ENCODE results near the gene TRPM4.

Gene TRPM4

DNA sequence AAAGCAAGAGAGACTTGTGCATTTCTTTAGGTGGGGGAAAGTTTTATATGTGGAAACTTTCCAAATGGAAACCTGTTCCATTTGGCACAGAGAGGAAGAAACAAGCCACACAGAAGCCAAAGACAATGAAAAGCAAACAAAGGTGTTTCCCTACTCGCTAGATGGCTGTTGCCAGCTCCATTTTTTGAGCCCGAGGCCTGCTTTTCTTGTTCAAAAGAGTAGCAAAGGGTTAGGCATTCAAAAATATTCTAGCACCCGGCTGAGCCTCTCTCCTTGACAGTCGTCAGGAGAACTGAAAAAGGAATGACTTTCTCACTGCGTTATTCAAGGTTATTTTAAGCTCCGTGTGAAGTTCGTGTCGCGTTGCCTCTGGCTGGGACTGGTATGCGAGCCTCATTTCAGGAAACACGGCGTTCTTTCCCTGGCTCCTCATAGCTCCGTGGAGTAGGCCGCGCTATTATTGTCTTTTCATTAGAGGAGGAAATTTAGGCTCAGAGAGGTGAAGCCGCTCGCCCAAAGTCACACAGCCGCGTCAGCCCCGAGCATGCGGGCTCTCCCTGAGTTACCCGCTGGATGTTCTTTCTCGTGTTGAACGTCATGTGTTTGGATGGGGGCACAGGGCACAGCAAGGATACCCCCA is 7.6 kb downstream of the TRPM4 start:
- TF ChIP-seq CTBP1 (IDR thresholded peaks at IDR 0.05; ENCODE audit: borderline replicate concordance): no peak
- TF ChIP-seq HDGF (IDR thresholded peaks at IDR 0.05; ENCODE audit: borderline replicate concordance): no peak
- no peak for TF ChIP-seq FOXA1 (IDR thresholded peaks at IDR 0.05)
- TF ChIP-seq BHLHE40 (IDR thresholded peaks at IDR 0.05; ENCODE audit: borderline replicate concordance): no peak
- TF ChIP-seq NFRKB (IDR thresholded peaks at IDR 0.05): no peak
- TF ChIP-seq, protein P1, sequence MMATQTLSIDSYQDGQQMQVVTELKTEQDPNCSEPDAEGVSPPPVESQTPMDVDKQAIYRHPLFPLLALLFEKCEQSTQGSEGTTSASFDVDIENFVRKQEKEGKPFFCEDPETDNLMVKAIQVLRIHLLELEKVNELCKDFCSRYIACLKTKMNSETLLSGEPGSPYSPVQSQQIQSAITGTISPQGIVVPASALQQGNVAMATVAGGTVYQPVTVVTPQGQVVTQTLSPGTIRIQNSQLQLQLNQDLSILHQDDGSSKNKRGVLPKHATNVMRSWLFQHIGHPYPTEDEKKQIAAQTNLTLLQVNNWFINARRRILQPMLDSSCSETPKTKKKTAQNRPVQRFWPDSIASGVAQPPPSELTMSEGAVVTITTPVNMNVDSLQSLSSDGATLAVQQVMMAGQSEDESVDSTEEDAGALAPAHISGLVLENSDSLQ (IDR thresholded peaks at IDR 0.05): no peak
- TF ChIP-seq SUZ12 (IDR thresholded peaks at IDR 0.05): no peak
- TF ChIP-seq TARDBP (IDR thresholded peaks at IDR 0.05): no peak
- no peak for TF ChIP-seq FOXK2 (IDR thresholded peaks at IDR 0.05)
- TF ChIP-seq FOXM1 (IDR thresholded peaks at IDR 0.05; ENCODE audit: borderline replicate concordance): no peak
- no peak for TF ChIP-seq ELF4 (IDR thresholded peaks at IDR 0.05)
- no peak for TF ChIP-seq ZNF384 (IDR thresholded peaks at IDR 0.05)
- ChIA-PET POLR2A (no interaction called here), CTCF (interaction anchor here (0.5 to 0.6 kb wide), 2 partner anchors 34 to 411 kb away, joined by 3 to 9 read pairs; no protein-coding TSS in a partner anchor)
- DNase-seq (ENCODE audit: extremely low spot score): no peak

DNA sequence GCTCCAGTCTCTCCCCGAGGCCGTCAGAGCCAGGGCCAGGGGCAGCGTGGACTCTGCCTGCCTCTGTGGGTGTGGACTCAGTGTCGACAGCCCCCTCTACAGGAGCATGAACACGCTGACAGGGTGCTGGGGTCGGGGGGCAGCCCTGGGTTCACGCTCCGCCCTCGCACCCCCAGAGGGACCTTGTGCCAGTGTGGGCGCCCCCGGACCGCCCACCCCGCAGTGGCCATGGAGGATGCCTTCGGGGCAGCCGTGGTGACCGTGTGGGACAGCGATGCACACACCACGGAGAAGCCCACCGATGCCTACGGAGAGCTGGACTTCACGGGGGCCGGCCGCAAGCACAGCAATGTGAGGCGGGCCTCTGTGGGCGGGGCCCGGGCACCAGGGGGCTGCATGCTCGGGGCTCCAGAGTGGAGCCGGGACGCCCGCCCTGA is 8.3 kb downstream of the TRPM4 start:
- ChIA-PET CTCF (interaction anchor here (0.6 kb wide), 1 partner anchor 33 kb away, joined by 3 read pairs; no protein-coding TSS in a partner anchor), POLR2A (no interaction called here)
- no peak for TF ChIP-seq HDGF (IDR thresholded peaks at IDR 0.05; ENCODE audit: borderline replicate concordance)
- no peak for TF ChIP-seq ARNT (IDR thresholded peaks at IDR 0.05)
- TF ChIP-seq SUZ12 (IDR thresholded peaks at IDR 0.05): no peak
- no peak for TF ChIP-seq FOXM1 (IDR thresholded peaks at IDR 0.05; ENCODE audit: borderline replicate concordance)
- TF ChIP-seq FOXK2 (IDR thresholded peaks at IDR 0.05): no peak
- TF ChIP-seq BHLHE40 (IDR thresholded peaks at IDR 0.05; ENCODE audit: borderline replicate concordance): no peak
- TF ChIP-seq SP1 (IDR thresholded peaks at IDR 0.05): no peak
- TF ChIP-seq TARDBP (IDR thresholded peaks at IDR 0.05): no peak
- no peak for TF ChIP-seq LEF1 (IDR thresholded peaks at IDR 0.05; ENCODE audit: borderline replicate concordance)
- no peak for TF ChIP-seq CTBP1 (IDR thresholded peaks at IDR 0.05; ENCODE audit: borderline replicate concordance)
- TF ChIP-seq L3MBTL2 (conservative IDR thresholded peaks at IDR 0.05): no peak
- no peak for DNase-seq (ENCODE audit: extremely low spot score)

DNA sequence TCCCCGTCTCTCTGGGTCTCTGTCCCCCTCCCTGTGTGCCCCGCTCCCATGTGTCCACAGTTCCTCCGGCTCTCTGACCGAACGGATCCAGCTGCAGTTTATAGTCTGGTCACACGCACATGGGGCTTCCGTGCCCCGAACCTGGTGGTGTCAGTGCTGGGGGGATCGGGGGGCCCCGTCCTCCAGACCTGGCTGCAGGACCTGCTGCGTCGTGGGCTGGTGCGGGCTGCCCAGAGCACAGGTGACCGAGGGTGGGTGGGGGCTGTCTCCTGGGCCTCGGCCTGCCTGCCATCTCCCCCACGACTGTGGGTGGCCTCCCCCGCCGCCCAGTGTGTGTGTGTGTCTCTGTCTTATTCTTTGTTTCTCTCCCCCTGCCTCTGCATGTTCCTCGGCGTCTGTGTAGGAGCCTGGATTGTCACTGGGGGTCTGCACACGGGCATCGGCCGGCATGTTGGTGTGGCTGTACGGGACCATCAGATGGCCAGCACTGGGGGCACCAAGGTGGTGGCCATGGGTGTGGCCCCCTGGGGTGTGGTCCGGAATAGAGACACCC is 10.3 kb downstream of the TRPM4 start:
- ChIA-PET POLR2A (no interaction called here), CTCF (interaction anchor here (0.6 kb wide), 1 partner anchor 26 kb away, joined by 3 read pairs; no protein-coding TSS in a partner anchor)
- no peak for TF ChIP-seq L3MBTL2 (conservative IDR thresholded peaks at IDR 0.05)
- TF ChIP-seq FOXM1 (IDR thresholded peaks at IDR 0.05; ENCODE audit: borderline replicate concordance): no peak
- TF ChIP-seq SP1 (IDR thresholded peaks at IDR 0.05): no peak
- TF ChIP-seq ELF4 (IDR thresholded peaks at IDR 0.05): no peak
- TF ChIP-seq SUZ12 (IDR thresholded peaks at IDR 0.05): no peak
- no peak for TF ChIP-seq HDGF (IDR thresholded peaks at IDR 0.05; ENCODE audit: borderline replicate concordance)
- no peak for TF ChIP-seq NFRKB (IDR thresholded peaks at IDR 0.05)
- TF ChIP-seq CTBP1 (IDR thresholded peaks at IDR 0.05; ENCODE audit: borderline replicate concordance): no peak
- TF ChIP-seq TARDBP (IDR thresholded peaks at IDR 0.05): no peak
- TF ChIP-seq BHLHE40 (IDR thresholded peaks at IDR 0.05; ENCODE audit: borderline replicate concordance): no peak
- no peak for TF ChIP-seq FOXA1 (IDR thresholded peaks at IDR 0.05)
- no peak for TF ChIP-seq ARNT (IDR thresholded peaks at IDR 0.05)
- no peak for TF ChIP-seq LEF1 (IDR thresholded peaks at IDR 0.05; ENCODE audit: borderline replicate concordance)
- no peak for TF ChIP-seq ZNF384 (IDR thresholded peaks at IDR 0.05)
- TF ChIP-seq FOXK2 (IDR thresholded peaks at IDR 0.05): no peak
- no peak for DNase-seq (ENCODE audit: extremely low spot score)

DNA sequence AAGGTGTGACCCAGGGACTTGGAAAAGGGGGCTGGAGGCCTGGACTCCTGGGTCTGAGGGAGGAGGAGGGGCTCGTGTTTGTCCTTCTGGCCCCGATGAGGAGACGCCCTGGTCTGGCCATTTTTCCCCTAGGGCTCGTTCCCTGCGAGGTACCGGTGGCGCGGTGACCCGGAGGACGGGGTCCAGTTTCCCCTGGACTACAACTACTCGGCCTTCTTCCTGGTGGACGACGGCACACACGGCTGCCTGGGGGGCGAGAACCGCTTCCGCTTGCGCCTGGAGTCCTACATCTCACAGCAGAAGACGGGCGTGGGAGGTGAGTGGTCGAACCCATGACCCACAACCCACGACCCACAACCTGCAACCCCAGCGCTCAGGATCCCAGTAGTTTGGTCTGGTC is 10.8 kb downstream of the TRPM4 start:
- no peak for DNase-seq (ENCODE audit: extremely low spot score)
- ChIA-PET CTCF (interaction anchor here (0.6 kb wide), 1 partner anchor 25 kb away, joined by 3 read pairs; no protein-coding TSS in a partner anchor), POLR2A (no interaction called here)
- no peak for TF ChIP-seq HDGF (IDR thresholded peaks at IDR 0.05; ENCODE audit: borderline replicate concordance)
- no peak for TF ChIP-seq ARNT (IDR thresholded peaks at IDR 0.05)
- no peak for TF ChIP-seq L3MBTL2 (conservative IDR thresholded peaks at IDR 0.05)
- no peak for TF ChIP-seq TARDBP (IDR thresholded peaks at IDR 0.05)
- TF ChIP-seq CTBP1 (IDR thresholded peaks at IDR 0.05; ENCODE audit: borderline replicate concordance): no peak
- TF ChIP-seq ELF4 (IDR thresholded peaks at IDR 0.05): no peak
- TF ChIP-seq BHLHE40 (IDR thresholded peaks at IDR 0.05; ENCODE audit: borderline replicate concordance): no peak
- no peak for TF ChIP-seq FOXA1 (IDR thresholded peaks at IDR 0.05)
- no peak for TF ChIP-seq NFRKB (IDR thresholded peaks at IDR 0.05)
- no peak for TF ChIP-seq ZNF384 (IDR thresholded peaks at IDR 0.05)
- TF ChIP-seq, protein P1 (IDR thresholded peaks at IDR 0.05): no peak
- TF ChIP-seq FOXK2 (IDR thresholded peaks at IDR 0.05): no peak
- no peak for TF ChIP-seq SUZ12 (IDR thresholded peaks at IDR 0.05)
- TF ChIP-seq SP1 (IDR thresholded peaks at IDR 0.05): no peak
- TF ChIP-seq FOXM1 (IDR thresholded peaks at IDR 0.05; ENCODE audit: borderline replicate concordance): no peak

DNA sequence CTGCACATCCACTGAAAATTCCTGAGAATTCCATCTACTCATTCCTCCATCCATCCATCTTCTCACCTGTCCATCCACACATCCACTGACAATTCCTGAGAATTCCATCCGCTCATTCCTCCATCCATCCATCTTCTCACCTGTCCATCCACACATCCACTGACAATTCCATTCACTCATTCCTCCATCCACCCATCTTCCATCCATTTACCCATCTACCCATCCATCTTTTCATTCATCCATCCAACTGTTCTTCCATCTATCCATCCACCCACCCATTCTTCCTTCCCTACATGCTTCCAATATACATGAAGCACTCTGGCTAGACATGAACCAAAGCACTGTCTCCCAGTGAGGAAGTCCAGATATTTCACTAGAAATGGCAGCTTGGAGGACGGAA is 15.6 kb downstream of the TRPM4 start:
- ChIA-PET POLR2A (no interaction called here), CTCF (no interaction called here)
- no peak for TF ChIP-seq ZNF384 (IDR thresholded peaks at IDR 0.05)
- no peak for TF ChIP-seq BHLHE40 (IDR thresholded peaks at IDR 0.05; ENCODE audit: borderline replicate concordance)
- TF ChIP-seq ELF4 (IDR thresholded peaks at IDR 0.05): no peak
- TF ChIP-seq FOXK2 (IDR thresholded peaks at IDR 0.05): no peak
- no peak for TF ChIP-seq ARNT (IDR thresholded peaks at IDR 0.05)
- no peak for TF ChIP-seq TARDBP (IDR thresholded peaks at IDR 0.05)
- TF ChIP-seq, protein P1 (IDR thresholded peaks at IDR 0.05): no peak
- no peak for TF ChIP-seq SP1 (IDR thresholded peaks at IDR 0.05)
- TF ChIP-seq NFRKB (IDR thresholded peaks at IDR 0.05): no peak
- TF ChIP-seq L3MBTL2 (conservative IDR thresholded peaks at IDR 0.05): no peak
- DNase-seq (ENCODE audit: extremely low spot score): no peak

Data from HEK293T (cell line).